Brain microvascular endothelial cell (primary cell): Measurements from ENCODE around the gene HCFC2.

Experiments
- DNase-seq: peaks from one replicate; pipeline ENCODE4 v3.0.0-alpha.2; 2020
- H3K27ac ChIP-seq: fragments of 250-450 bp; sonication (Bioruptor Pico); 2 replicates; pipeline ENCODE4 v1.5.1; 2020; ENCODE audit warnings: mild to moderate bottlenecking, moderate library complexity
- H3K27me3 ChIP-seq: fragments of 250-450 bp; sonication (Bioruptor Pico); replicated peaks from 2 replicates; pipeline ENCODE4 v1.5.1; 2020; ENCODE audit warnings: mild to moderate bottlenecking
- H3K36me3 ChIP-seq: fragments of 250-450 bp; sonication (Bioruptor Pico); replicated peaks from 2 replicates; pipeline ENCODE4 v1.5.1; 2020; ENCODE audit warnings: mild to moderate bottlenecking
- H3K4me3 ChIP-seq: 2 replicates; pipeline ENCODE4 v1.5.1; 2011; ENCODE audit warnings: low read depth, mild to moderate bottlenecking, control low read depth, low read length, moderate library complexity
- CTCF ChIP-seq: IDR thresholded peaks from 2 replicates; pipeline ENCODE4 v1.5.1; 2011; ENCODE audit warnings: low read depth, mild to moderate bottlenecking, moderate library complexity, low read length, control low read depth, inconsistent platforms; ENCODE audit errors: missing control alignments
- in situ Hi-C: cut with HindIII; loops from 2 replicates; pipeline ENCODE4 v1.10.0; 2017; ENCODE audit warnings: low sequenced_read_pairs, low pct_ligation_motif_present

Gene HCFC2

GRCh38 chr12:104134882-104135281, 70.6 kb downstream of the HCFC2 start:
- no peak overlapping the region for H3K4me3 ChIP-seq
- no peak overlapping the region for H3K27ac ChIP-seq
- in situ Hi-C loops: no loop called here
- H3K27me3 ChIP-seq: no peaks in the 10 kb centered on the region
- TF ChIP-seq CTCF: no peak
- peaks cover 6% of the 10 kb centered on the region for H3K36me3 ChIP-seq
- DNase-seq: no peak

DNA sequence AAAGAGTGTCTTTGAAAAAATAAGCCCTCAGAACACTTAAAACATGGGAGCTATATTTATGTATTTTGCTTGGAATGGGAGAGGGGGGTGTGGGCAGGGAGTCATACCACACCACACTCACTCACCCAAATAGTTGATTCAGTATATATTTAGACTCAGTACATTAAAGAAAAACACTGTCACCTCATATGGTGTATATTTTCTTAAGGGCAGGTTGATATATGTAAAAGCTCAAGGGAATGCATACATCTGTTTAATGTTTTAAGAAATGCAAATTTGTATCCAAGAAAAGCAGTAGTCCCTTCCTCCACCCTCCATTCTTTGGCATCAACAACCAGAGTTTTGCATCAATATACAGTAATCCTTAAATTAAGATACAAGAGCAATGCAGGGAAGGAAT, 72.2 kb downstream of the HCFC2 start:
- Histone ChIP-seq H3K27me3 (no peaks in the 10 kb centered on the region), H3K36me3 (peaks cover 3% of the 10 kb centered on the region), H3K4me3 (peak overlapping the region; percentile 82), H3K27ac (no peak overlapping the region)
- no peak for DNase-seq
- TF ChIP-seq CTCF: no peak
- in situ Hi-C loops: no loop called here

DNA sequence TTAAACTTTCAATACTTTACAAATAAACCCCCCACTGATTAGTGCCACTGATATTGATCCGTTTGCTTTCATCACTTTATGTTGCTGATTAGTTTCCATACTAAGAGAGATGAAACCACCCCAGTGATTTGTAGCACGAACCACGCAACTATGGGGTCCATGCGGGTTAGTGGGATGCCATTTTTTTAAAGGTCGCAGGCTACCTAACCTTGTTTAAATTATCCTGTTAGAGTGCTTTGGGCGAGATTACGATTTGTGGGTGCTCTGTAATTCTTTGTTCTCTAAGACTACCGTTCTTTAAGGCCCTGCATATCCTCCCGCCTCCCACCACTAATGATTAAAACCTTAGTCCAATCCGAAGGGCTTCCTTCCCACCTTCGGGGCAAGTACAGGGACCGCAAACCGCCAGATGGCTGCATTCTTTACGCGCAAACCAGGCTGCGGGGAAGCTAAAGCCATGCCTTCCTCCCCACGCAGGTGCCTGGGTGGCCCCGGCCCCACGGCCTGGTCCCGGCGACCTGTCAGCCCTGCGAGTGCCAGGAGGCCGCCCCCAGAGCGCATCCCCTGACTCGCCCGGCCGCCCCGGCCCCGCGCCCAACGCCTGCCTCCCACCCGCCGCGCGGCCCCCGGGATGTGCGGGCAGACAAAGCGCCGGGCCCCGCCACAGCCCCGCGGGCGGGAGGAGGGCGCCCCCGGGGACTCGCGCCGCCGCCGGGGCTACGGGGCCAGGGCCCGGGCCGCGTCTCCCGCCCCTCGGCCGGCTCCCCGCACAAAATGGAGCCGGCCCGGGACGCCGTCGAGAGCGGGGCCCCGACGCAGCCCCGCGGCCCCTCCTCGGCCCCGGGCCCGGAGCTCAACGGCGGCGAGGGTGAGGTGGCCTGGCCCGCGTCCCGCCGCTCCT, 72.9 kb downstream of the HCFC2 start:
- no peak for DNase-seq
- TF ChIP-seq CTCF: no peak
- no peaks in the 10 kb centered on the region for H3K27me3 ChIP-seq
- peak overlapping the region; percentile 82 for H3K4me3 ChIP-seq
- in situ Hi-C loops: no loop called here
- H3K36me3 ChIP-seq: peaks cover 3% of the 10 kb centered on the region
- peak overlapping the region; percentile 61 for H3K27ac ChIP-seq

DNA sequence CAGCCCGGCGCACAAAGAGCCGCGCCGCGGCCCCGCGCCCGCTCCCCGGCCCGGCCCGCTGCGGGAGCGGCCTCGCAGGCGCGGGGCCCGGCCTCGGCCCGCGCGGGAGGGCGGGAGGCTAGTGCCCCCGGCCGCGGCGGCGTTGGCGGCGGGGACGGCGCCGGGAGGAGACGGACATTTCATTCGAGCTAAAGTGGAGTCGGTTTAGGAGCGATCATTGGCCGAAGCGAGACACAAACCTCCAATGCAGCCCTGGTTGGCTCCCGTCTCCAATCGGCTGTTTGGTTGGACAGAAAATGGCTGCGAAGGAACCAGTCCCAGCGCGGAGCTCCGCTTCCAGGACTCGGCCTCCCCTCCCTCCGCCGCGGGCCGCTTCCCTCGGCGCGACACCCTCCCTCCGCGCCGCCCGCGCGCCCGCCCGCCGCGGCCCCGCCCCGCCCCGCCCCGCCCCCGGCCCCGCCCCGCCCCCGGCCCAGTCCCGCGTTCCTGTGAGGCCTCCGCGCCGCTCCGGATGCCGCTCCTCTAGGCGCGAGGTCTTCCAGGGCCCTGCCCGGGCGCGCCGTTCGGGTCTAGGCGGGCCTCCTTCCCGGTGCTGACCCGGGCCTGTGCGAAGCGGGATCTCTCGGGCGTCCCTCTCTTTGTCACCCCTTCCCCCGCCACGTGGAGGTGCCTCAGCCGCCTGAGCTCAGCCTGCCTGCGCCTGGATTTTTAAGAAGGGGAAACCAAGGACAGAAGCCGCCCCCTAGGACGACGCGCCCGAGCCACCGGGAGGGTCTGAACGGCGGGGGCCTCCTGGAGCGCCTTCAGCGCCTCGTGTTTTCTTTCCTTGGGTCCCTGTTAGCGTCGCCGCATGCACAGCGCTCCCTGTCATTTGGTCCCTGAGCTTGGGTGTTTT, 73.8 kb downstream of the HCFC2 start, which contains the start of gene NFYB:
TSS of gene NFYB (minus strand) at position 309 of the 895 bp plus-strand sequence. CDS start 2,757 bp downstream, outside the sequence.
- in situ Hi-C loops: no loop called here
- Histone ChIP-seq H3K27me3 (no peaks in the 10 kb centered on the region), H3K36me3 (peaks cover 2% of the 10 kb centered on the region), H3K4me3 (peak within 1 kb of the TSS; percentile 82), H3K27ac (peak within 1 kb of the TSS; percentile 61)
- DNase-seq: peak; percentile 97
- no peak for TF ChIP-seq CTCF

- Histone ChIP-seq H3K27me3 (no peaks in the 10 kb centered on the region), H3K4me3 (peak overlapping the region; percentile 50), H3K27ac (no peak overlapping the region), H3K36me3 (no peaks in the 10 kb centered on the region)
- no peak for DNase-seq
- no peak for TF ChIP-seq CTCF
- in situ Hi-C loops: no loop called here
Measured at GRCh38 chr12:104138797-104139152, 74.4 kb downstream of the HCFC2 start.
